H1 (cell line): ENCODE data around the gene LRRC17.

Experiments used
- ATF3 ChIP-seq: IDR thresholded peaks from 2 replicates; pipeline ENCODE4 v1.6.1; 2011; ENCODE audit warnings: low read depth, mild to moderate bottlenecking, low read length; ENCODE audit not compliant: insufficient read depth
- CTCF ChIP-seq, 3 experiments: IDR thresholded peaks; 1 replicate in 2 of 3; 2 replicates in 1 of 3; pipeline versions ENCODE4 v1.5.1 to v1.6.1; 2011; ENCODE audit warnings: low read length in 3 of 3, mild to moderate bottlenecking in 3 of 3, inconsistent platforms in 2 of 3, low read depth in 1 of 3, moderate library complexity in 1 of 3; ENCODE audit not compliant: insufficient read depth in 1 of 3; ENCODE audit errors: control extremely low read depth in 1 of 3
- EP300 ChIP-seq, 2 experiments: IDR thresholded peaks; 1 replicate in 1 of 2; 2 replicates in 1 of 2; pipeline ENCODE4 v1.6.1; 2011 to 2012; ENCODE audit warnings: low read depth in 2 of 2, low read length in 2 of 2, mild to moderate bottlenecking in 2 of 2, borderline replicate concordance in 1 of 2, inconsistent platforms in 1 of 2, moderate library complexity in 1 of 2
- EZH2 ChIP-seq: fragments of 200-600 bp; sonication (generic); IDR thresholded peaks from 2 replicates; pipeline ENCODE4 v1.7.1; 2012; ENCODE audit warnings: low read depth, mild to moderate bottlenecking, moderate library complexity, low read length, inconsistent platforms; ENCODE audit not compliant: severe bottlenecking
- FOSL1 ChIP-seq: IDR thresholded peaks from 2 replicates; pipeline ENCODE4 v1.6.1; 2011; ENCODE audit warnings: mild to moderate bottlenecking, low read depth, low read length, moderate library complexity; ENCODE audit not compliant: insufficient read depth
- GABPA ChIP-seq: IDR thresholded peaks from 2 replicates; pipeline ENCODE4 v1.6.1; 2011; ENCODE audit warnings: mild to moderate bottlenecking, low read length, moderate library complexity, borderline replicate concordance; ENCODE audit not compliant: insufficient read depth
- MAFK ChIP-seq: IDR thresholded peaks from 2 replicates; pipeline ENCODE4 v1.6.1; 2012; ENCODE audit warnings: low read depth, mild to moderate bottlenecking, improper control_type of control experiment, low read length
- MAX ChIP-seq: IDR thresholded peaks from 2 replicates; pipeline ENCODE4 v1.6.1; 2012; ENCODE audit warnings: inconsistent platforms
- SRF ChIP-seq: IDR thresholded peaks from 2 replicates; pipeline ENCODE4 v1.6.1; 2011; ENCODE audit warnings: mild to moderate bottlenecking, low read depth, low read length, moderate library complexity

GRCh38 chr7:102973096-102973802 is 60.4 kb downstream of the LRRC17 start:
- TF ChIP-seq MAFK, result no peak
- TF ChIP-seq EZH2, result no peak
- no peak for TF ChIP-seq CTCF (IDR thresholded peaks at IDR 0.05; ENCODE audit: control extremely low read depth in 1 of 3, insufficient read depth in 1 of 3, low read depth in 1 of 3, low read length in 3 of 3)
- no peak for TF ChIP-seq SRF
- no peak for TF ChIP-seq FOSL1
- TF ChIP-seq EP300 (IDR thresholded peaks at IDR 0.05; ENCODE audit: borderline replicate concordance in 1 of 2, low read depth in 2 of 2, low read length in 2 of 2), result no peak
- no peak for TF ChIP-seq MAX
- TF ChIP-seq GABPA, result no peak
- no peak for TF ChIP-seq ATF3
